Heart right ventricle (tissue), 16 donors: Measurements from ENCODE around the gene HS3ST4. TPM values are rescaled to one million over a fixed set of nuclear protein-coding genes. Genes with fewer than 3 reads are reported as not detected.

Experiments
- ATAC-seq, 8 donors: fragments of 200-7000 bp; cut with Tn5 transposase; one replicate each; pipeline ENCODE4 v1.9.1; 2020; ENCODE audit warnings: mild to moderate bottlenecking in 8 of 8, moderate library complexity in 8 of 8, moderate number of reproducible peaks in 1 of 8
- DNase-seq, 2 donors: peaks; one replicate each; pipeline ENCODE4 v3.0.0-alpha.2; 2020
- H3K27ac ChIP-seq, 10 donors: fragments of 200-600 bp; sonication (generic) in 2 of 10; one replicate each; pipeline versions ENCODE4 v1.5.0 to v1.8.0; 2020 to 2022; ENCODE audit warnings: mild to moderate bottlenecking in 3 of 10
- H3K27me3 ChIP-seq, 7 donors: fragments of 200-600 bp; one replicate each; pipeline ENCODE4 v1.8.0; 2021 to 2022; ENCODE audit warnings: mild to moderate bottlenecking in 2 of 7
- H3K36me3 ChIP-seq, 9 donors: fragments of 200-600 bp; sonication (generic) in 1 of 9; one replicate each; pipeline versions ENCODE4 v1.5.0 to v1.8.0; 2020 to 2022; ENCODE audit warnings: mild to moderate bottlenecking in 2 of 9
- H3K4me1 ChIP-seq, 9 donors: fragments of 200-600 bp; sonication (generic) in 1 of 9; one replicate each; pipeline versions ENCODE4 v1.5.0 to v1.8.0; 2020 to 2022; ENCODE audit warnings: mild to moderate bottlenecking in 4 of 9
- H3K4me3 ChIP-seq, 10 donors: fragments of 200-600 bp; sonication (generic) in 2 of 10; one replicate each; pipeline versions ENCODE4 v1.5.0 to v1.8.0; 2020 to 2022; ENCODE audit warnings: mild to moderate bottlenecking in 7 of 10, moderate library complexity in 2 of 10
- H3K9me3 ChIP-seq, 11 donors: fragments of 200-600 bp in 10 of 11; sonication (generic) in 2 of 11; one replicate each; pipeline versions ENCODE4 v1.5.0 to v1.8.0; 2013 to 2022; ENCODE audit warnings: mild to moderate bottlenecking in 2 of 11, control low read depth in 1 of 11, moderate library complexity in 1 of 11
- WGBS, 2 donors: extraction: QIAGEN DNeasy Blood & Tissue Kit; methylation state at CpG; one replicate each; pipeline ENCODE4 v1.1.7; 2013; ENCODE audit warnings: inconsistent platforms in 1 of 2; 5-methylcytosine and 5-hydroxymethylcytosine counted together
- intact Hi-C, 10 donors: fragments of 100-400 bp; cut with DNase I; formaldehyde crosslinking; loops; one replicate each; pipeline versions ENCODE4 v1.11.1 to v1.14.2; 2022
- polyA plus RNA-seq, 2 donors: library from polyadenylated mRNA; stranded (reverse); fragments of 200-250 nt; gene quantifications; one replicate each; pipeline ENCODE4 v1.2.3, GENCODE V29; 2013
- total RNA-seq, 10 donors: library from RNA; stranded (reverse); fragmentation: NEBNext Ultra II Directional in 3 of 10; extraction: Animal tissue kit (Norgen Biotek cat#: 25700) in 3 of 10; gene quantifications; one replicate each; pipeline versions ENCODE4 v1.2.1 to v1.2.4, GENCODE V29; 2021 to 2023
- TF ChIP-seq, protein P1 (sequence below), 9 donors: fragments of 200-600 bp; sonication (generic) in 2 of 9; IDR thresholded peaks; one replicate each; pipeline versions ENCODE4 v1.5.0 to v1.8.0; 2021 to 2022; ENCODE audit warnings: antibody characterized with exemption in 9 of 9, mild to moderate bottlenecking in 5 of 9, moderate library complexity in 1 of 9
- donor health status: Arrhythmogenic right ventricular cardiomyopathy.
- donor health status: ischemic (EF 13 %, LVEDD 7.1; RV severe dilation, severe dysfunction).
- donor health status: healthy with polysubstance abuse.
- donor health status: DM: no; HTN: yes; CAD: no.
- donor health status: DM: no; HTN: no; CAD: no.
- donor health status: ischemic (EF 25% LVEDD 6.9; RV normal size, moderate dysfunction).
- donor health status: ischemic (EF 25% LVEDD 5.7; RV mildly dilated, moderate dysfunction).
- donor health status: healthy.
- donor health status: DM: yes; HTN: yes; CAD: no.
- donor health status: Ischemic cardiomyopathy.
- donor health status: ischemic (EF 35%, LVEDD 5.7; RV mildly dilated, moderate dysfunction).
- donor health status: nonischemic (EF 11% LVEDD 7.7; RV severe dilation, severe dysfunction).
- donor health status: DM: yes; HTN: yes; CAD: no.
- donor health status: PGD.
- donor health status: ischemic (EF 29% LVEDD 5.4; RV normal size, mild dysfunction).
- donor health status: nonischemic (EF 23%, LVEDD 6.1; RV moderate dilation, normal function).

HS3ST4 gene
- total and polyA plus RNA-seq, 12 donors, result 0.01 TPM; not detected in 11

DNA sequence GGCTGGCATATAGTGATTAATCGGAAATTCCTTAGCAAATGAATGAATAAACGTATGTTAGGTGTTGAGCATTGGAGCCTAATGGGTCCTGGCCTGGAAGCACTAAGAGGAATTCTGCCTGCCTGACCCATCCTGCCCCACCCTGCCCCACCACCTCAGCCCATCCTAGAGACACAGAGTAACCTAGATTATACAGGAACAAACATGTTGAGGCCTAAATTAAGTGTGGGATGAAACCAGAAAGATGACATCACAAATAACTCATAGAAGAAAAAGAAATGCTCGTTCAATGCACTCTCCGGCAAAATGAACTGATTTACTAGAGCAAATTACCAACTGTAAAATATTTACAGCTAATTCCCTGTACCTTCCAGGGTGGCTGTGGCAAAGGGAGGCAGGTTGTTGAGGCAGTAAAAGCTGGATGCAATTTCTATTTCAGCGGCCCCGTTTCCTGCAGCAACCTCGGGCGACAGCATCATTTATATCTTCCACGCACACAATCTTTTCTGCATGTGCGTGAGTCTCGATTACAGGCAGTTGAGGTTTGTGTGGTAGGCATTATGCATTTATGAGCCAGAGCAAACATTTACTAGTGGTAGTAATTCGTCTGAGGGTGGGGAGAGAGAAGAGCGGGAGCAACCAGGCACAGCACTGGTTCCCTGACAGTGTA, 417.2 kb downstream of the HS3ST4 start:
- intact Hi-C loops, result no loop called here

DNA sequence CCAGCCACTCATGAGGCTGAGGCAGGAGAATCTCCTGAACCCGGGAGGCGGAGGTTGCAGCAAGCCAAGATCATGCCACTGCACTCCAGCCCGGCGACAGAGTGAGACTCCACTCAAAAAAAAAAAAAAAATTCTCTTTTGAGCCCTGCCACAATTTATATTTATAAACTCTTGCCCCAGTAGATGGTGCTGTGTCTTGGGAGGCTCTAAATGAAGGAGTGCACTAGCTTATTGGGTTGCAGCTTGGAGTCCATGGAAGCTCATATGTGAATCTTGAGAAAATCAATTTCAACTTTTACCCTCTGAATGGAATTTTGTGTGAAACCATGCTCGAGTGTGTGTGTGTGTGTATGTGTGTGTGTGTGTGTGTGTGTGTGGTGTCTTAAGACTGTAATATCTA, 420.1 kb downstream of the HS3ST4 start:
- WGBS, 2 donors, result 55 to 60% methylated on average over 5 of the region's 5 CpGs
- no peak overlapping the region for H3K27ac ChIP-seq
- ATAC-seq (no peak), DNase-seq (no peak)
- intact Hi-C loops, result no loop called here
- no peaks in the 10 kb centered on the region for H3K4me1 ChIP-seq
- no peaks in the 10 kb centered on the region for H3K27me3 ChIP-seq
- H3K36me3 ChIP-seq, result no peaks in the 10 kb centered on the region
- no peak overlapping the region for H3K4me3 ChIP-seq
- TF ChIP-seq, protein P1, sequence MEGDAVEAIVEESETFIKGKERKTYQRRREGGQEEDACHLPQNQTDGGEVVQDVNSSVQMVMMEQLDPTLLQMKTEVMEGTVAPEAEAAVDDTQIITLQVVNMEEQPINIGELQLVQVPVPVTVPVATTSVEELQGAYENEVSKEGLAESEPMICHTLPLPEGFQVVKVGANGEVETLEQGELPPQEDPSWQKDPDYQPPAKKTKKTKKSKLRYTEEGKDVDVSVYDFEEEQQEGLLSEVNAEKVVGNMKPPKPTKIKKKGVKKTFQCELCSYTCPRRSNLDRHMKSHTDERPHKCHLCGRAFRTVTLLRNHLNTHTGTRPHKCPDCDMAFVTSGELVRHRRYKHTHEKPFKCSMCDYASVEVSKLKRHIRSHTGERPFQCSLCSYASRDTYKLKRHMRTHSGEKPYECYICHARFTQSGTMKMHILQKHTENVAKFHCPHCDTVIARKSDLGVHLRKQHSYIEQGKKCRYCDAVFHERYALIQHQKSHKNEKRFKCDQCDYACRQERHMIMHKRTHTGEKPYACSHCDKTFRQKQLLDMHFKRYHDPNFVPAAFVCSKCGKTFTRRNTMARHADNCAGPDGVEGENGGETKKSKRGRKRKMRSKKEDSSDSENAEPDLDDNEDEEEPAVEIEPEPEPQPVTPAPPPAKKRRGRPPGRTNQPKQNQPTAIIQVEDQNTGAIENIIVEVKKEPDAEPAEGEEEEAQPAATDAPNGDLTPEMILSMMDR (IDR thresholded peaks at IDR 0.05), result no peak
- H3K9me3 ChIP-seq, result peaks cover 0 to 11% (median 0%) of the 10 kb centered on the region in 11 donors

More for the DNA sequence above, 417.2 kb downstream of the HS3ST4 start:
- Histone ChIP-seq H3K27ac (no peak overlapping the region), H3K36me3 (no peaks in the 10 kb centered on the region), H3K27me3 (no peaks in the 10 kb centered on the region), H3K4me3 (no peak overlapping the region), H3K4me1 (no peaks in the 10 kb centered on the region), H3K9me3 (peaks cover 0 to 1% (median 0%) of the 10 kb centered on the region in 11 donors)
- DNase-seq, result no peak
- TF ChIP-seq, protein P1 (IDR thresholded peaks at IDR 0.05), result no peak
- 85 to 88% methylated on average over 13 of the region's 13 CpGs for WGBS, 2 donors
- ATAC-seq, result no peak

DNA sequence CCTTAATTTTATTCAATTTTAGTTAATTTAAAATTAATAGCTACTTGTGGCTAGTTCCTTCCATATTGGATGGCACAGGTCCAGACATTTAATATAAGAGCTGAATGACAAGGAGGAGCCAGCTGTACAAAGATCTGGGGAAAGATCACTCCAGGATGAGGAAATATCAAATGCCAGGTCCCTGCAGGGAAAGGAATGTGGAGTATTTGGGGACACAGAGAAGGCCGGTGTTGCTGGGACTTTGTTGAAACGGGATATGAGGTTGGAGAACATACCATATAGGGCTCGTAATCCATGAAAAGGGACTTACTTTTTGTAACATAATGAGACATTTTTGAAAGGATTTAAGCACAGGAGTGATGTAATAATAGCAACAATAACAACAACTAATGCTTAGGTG, 426.8 kb downstream of the HS3ST4 start:
- Histone ChIP-seq H3K36me3 (no peaks in the 10 kb centered on the region), H3K4me1 (no peaks in the 10 kb centered on the region), H3K4me3 (no peak overlapping the region), H3K27me3 (peaks cover 0 to 6% (median 0%) of the 10 kb centered on the region in 7 donors), H3K9me3 (peaks cover 0 to 11% (median 0%) of the 10 kb centered on the region in 11 donors), H3K27ac (no peak overlapping the region)
- 6 to 14% methylated on average over 3 of the region's 3 CpGs for WGBS, 2 donors
- intact Hi-C loops, result no loop called here
- no peak for ATAC-seq
- TF ChIP-seq, protein P1 (IDR thresholded peaks at IDR 0.05), result no peak
- no peak for DNase-seq

- Histone ChIP-seq H3K9me3 (no peaks in the 10 kb centered on the region), H3K36me3 (no peaks in the 10 kb centered on the region), H3K4me3 (no peak overlapping the region), H3K4me1 (no peaks in the 10 kb centered on the region), H3K27me3 (peaks cover 0 to 9% (median 0%) of the 10 kb centered on the region in 7 donors), H3K27ac (no peak overlapping the region)
- ATAC-seq (no peak), DNase-seq (no peak)
- intact Hi-C loops, result no loop called here
- WGBS, 2 donors, result 26 to 56% methylated on average over 3 of the region's 3 CpGs
- TF ChIP-seq, protein P1 (IDR thresholded peaks at IDR 0.05), result no peak
These were observed 429.0 kb downstream of the HS3ST4 start for GRCh38 chr16:26120729-26121128.
